NCI-H446 (cell line): ENCODE results near the gene ATP8B4.
A peak's percentile ranks its signal among the peaks of the same experiment; 100 is the strongest.
"Not testable (repeated sequence)": the region's sequence is repeated elsewhere in the genome, so short reads cannot be mapped to it uniquely, and the experiment has no call there.

Experiments
- DNase-seq, 2 experiments: peaks; one replicate each; lab custom pipeline; 2025; lab: John Stamatoyannopoulos, UW

Gene ATP8B4

GRCh38 chr15:50017522-50017921, 101.5 kb downstream of the ATP8B4 start:
- DNase-seq: no peak

- no peak for DNase-seq
Observed at GRCh38 chr15:50016951-50017350, 102.1 kb downstream of the ATP8B4 start.

- no peak for DNase-seq
Observed at GRCh38 chr15:50012790-50013189, 106.2 kb downstream of the ATP8B4 start.

- DNase-seq: no peak
Observed at GRCh38 chr15:50009634-50010033, 109.4 kb downstream of the ATP8B4 start.

- peak; percentile 24 to 69 for DNase-seq
Observed at GRCh38 chr15:50003786-50004334, 115.2 kb downstream of the ATP8B4 start.

- no peak for DNase-seq
Observed at GRCh38 chr15:49991587-49991986, 127.4 kb downstream of the ATP8B4 start.

- no peak for DNase-seq
Observed at GRCh38 chr15:49990835-49991545, 128.0 kb downstream of the ATP8B4 start.

GRCh38 chr15:49989498-49989897, 129.5 kb downstream of the ATP8B4 start:
- no peak for DNase-seq

GRCh38 chr15:49988766-49989165, 130.3 kb downstream of the ATP8B4 start:
- DNase-seq: no peak

- no peak for DNase-seq
Observed at GRCh38 chr15:49987896-49988295, 131.1 kb downstream of the ATP8B4 start.

- no peak for DNase-seq
Observed at GRCh38 chr15:49987198-49987785, 131.7 kb downstream of the ATP8B4 start.

GRCh38 chr15:49986326-49986725, 132.7 kb downstream of the ATP8B4 start:
- DNase-seq: no peak

GRCh38 chr15:49985463-49985862, 133.6 kb downstream of the ATP8B4 start:
- no peak for DNase-seq

- no peak for DNase-seq
Observed at GRCh38 chr15:49984436-49984835, 134.6 kb downstream of the ATP8B4 start.

GRCh38 chr15:49982584-49982983, 136.4 kb downstream of the ATP8B4 start:
- no peak for DNase-seq

GRCh38 chr15:49979705-49980382, 139.2 kb downstream of the ATP8B4 start:
- DNase-seq: no peak

- DNase-seq: no peak
Observed at GRCh38 chr15:49978121-49978520, 140.9 kb downstream of the ATP8B4 start.

- no peak for DNase-seq
Observed at GRCh38 chr15:49977306-49977705, 141.7 kb downstream of the ATP8B4 start.

GRCh38 chr15:49964551-49964950, 154.5 kb downstream of the ATP8B4 start:
- no peak for DNase-seq

GRCh38 chr15:49964061-49964460, 155.0 kb downstream of the ATP8B4 start:
- no peak for DNase-seq

GRCh38 chr15:49963033-49963772, 155.8 kb downstream of the ATP8B4 start:
- DNase-seq: not testable (repeated sequence)

GRCh38 chr15:49962044-49962602, 156.9 kb downstream of the ATP8B4 start:
- DNase-seq: no peak
